Measurements from ENCODE around the gene TRAF3.
"Not testable (repeated sequence)": the region's sequence is repeated elsewhere in the genome, so short reads cannot be mapped to it uniquely, and the experiment has no call there.

TRAF3 gene

DNA sequence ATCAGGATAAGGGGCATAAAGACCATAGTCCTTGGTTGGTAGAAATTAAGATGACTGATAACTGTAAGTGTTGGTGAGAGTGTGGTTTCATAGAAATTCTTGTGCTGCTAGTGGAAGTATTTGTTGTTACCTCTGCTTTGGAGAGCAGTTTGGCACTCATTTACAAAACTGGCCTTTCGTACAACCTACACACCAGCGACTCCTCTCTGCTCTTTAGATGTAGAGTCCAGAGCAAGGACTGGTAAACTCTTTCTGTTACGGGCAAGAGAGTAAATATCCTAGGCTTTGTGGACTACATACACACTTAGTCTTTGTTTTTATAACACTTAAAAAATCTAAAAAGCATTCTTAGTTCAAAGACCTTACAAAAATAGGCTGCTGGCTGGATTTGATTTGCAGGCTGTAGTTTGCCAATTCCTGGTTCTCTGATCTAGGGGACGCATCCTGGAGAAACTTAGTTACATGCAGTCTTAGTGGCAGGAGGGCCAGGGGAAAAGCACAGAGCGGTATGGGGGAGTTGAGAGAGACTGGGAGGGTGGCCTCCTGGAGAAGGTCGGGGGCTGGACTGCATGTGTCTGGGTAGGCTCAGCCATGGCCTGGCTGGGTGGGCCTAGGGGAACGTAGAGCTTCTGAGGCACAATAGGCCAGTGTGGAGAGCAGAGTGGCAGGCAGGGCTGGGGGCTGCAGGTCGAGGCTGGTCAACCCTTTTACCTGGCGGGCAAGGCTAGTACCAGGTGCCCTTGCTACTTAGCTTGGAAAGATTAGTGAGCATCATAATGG lies 89.9 kb downstream of the TRAF3 start:
- no peak for DNase-seq

GRCh38 chr14:102867826-102868580 lies 90.8 kb downstream of the TRAF3 start:
- DNase-seq: no peak

DNA sequence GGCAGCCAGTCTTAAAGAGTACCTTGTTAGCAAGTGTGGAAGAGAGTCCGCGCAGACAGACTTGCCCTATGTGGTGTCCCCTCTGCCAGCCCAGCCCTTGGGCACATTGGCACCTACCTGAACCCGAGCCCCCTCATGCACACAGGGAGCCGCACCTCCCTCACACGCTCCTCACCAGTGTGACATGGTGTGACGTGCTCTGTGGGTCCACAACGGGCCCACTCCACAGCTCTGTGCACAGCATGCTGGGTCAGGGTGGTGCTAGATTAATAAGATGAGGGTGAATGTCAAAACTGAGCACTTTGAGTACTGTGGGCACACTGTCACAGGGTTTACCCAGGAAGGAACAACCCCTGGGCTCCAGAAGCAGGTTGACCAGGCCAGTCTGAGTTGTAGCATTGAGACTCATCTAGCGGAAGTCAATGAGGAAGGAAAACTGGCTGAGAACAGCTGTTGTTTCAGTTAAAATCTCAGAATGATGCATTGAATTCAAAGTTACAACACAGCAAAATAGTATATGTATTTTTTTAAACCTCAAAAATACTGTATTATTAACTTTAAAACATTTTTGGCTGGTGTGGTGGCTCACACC lies 91.8 kb downstream of the TRAF3 start:
- DNase-seq: no peak

DNA sequence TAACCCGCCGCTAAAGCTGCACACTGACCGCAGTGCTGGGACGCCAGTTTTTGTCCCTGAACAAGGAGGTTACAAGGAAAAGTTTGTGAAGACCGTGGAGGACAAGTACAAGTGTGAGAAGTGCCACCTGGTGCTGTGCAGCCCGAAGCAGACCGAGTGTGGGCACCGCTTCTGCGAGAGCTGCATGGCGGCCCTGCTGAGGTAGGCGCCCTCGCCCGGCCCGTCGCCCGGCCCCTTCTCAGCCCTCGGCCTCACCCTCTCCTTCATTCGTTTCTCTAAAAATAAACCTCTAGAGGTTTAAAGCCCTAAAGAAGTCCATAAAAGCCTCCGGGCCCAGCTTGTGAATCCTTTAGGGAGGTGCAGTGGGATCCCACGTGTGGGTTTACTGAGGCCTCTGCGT lies 93.0 kb downstream of the TRAF3 start:
- DNase-seq: no peak

DNA sequence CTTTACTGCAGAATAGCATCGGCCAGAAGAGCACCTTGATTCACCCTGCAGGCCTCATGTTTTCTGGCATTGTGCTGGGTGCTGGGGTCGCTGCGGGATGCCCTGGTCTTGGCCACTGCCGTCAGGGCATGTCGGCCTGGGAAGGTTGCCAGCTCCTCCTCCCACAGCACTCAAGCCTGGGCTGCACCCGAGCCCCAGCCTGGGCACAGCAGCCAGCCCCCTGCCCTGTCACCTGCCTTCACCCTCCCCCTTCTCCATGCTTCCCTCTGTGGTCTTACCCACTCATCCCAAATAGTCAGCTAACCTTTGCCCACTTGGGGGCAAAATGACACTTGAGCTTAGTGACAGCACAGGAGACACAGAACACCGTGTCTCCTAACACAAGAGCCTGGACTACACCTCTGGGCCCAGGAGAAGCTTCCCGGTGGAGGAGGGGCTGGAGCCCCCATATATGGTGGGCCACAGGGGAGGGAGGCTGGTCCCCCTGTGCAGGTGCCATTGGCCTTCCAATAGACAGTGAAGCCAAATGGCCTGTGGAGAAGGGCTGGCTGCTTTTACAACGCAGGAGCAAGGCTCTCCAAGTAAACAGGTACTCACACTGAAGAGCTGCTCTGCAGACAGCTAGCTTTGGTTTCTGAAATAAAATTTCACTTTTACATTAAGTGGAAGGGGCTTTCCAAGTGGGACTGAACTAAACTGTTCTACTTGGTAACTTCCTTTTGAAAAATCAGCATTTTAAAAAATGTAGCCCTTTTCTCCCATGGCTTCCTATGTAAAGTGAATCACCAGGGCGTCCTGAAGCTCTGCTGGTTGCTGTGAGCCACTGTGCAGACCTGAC lies 94.0 kb downstream of the TRAF3 start:
- peak in 2 of 14 donors; percentile 3 to 54 for DNase-seq

- DNase-seq: peak in 1 of 14 donors; percentile 11
Measured at GRCh38 chr14:102872020-102872419, 94.8 kb downstream of the TRAF3 start.

DNA sequence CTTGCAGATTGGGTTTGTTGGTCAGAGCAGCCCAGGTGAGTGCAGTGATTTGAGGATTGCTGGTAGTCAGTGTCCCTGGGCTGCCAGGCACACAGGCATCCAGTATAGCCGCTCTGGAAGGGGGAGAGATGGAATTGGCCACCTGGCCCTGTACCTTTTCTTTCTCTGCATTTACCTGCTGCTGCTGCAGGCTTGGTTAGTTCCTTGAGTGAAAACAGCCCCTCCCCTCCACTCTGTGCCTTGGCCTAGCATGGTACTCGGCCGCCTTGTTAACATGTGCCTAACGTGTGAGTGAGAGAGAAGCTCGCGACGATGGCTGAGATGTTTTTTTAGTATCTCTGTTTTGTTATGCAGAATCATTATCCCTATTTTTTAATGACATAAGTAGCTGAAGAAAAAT lies 95.9 kb downstream of the TRAF3 start:
- DNase-seq: no peak

DNA sequence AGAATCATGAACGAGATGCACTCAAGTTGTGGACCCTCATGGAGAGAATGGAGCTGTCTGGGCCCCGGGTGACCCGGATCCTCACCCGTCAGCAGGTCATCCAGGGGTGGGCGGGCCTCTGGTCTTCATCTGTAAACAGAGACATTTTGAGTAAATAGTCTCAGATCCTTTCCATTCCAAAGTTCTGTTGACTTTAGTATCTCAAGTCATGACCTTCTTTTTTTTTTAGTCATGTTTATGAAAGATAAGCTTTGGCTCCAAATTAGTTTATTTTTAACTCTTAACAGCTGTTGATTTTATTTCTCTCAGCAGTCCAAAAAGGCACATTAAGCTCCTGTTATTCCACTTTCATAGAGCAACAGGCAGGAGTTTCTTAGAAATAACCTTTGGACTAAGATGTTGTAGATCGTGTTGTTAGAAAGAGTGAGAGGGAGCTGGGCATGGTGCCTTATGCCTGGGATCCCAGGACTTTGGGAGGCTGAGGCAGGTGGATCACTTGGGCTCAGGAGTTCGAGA lies 96.4 kb downstream of the TRAF3 start:
- no peak for DNase-seq

GRCh38 chr14:102875652-102876051 lies 98.4 kb downstream of the TRAF3 start:
- DNase-seq: no peak

- not testable (repeated sequence) for DNase-seq
Measured at GRCh38 chr14:102877511-102877910, 100.3 kb downstream of the TRAF3 start.

- no peak for DNase-seq
Measured at GRCh38 chr14:102878174-102878969, 101.1 kb downstream of the TRAF3 start.

- no peak for DNase-seq
Measured at GRCh38 chr14:102878970-102879460, 101.8 kb downstream of the TRAF3 start.

- no peak for DNase-seq
Measured at GRCh38 chr14:102882226-102882906, 105.1 kb downstream of the TRAF3 start.

DNA sequence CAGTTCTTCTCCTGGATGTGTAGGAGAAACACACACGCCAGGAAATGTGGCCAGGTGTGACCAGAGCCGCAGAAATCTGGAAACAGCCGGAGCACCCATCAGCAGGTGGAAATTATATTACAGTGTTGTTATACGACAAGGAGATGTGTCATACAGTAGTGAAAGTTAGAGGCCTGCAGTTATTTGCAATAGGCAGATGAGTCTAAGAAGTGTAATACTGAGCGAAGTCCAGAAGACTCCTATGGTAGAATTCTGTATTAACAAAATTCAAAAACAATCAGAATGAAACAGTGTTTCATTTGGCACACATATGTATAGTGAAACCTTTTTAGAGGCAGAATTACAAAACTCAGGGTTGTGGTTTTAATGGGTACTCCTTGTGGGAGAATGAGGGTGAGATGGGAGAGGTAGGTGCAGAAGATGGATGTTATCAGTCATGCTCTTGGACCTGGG lies 105.9 kb downstream of the TRAF3 start:
- DNase-seq: no peak

DNA sequence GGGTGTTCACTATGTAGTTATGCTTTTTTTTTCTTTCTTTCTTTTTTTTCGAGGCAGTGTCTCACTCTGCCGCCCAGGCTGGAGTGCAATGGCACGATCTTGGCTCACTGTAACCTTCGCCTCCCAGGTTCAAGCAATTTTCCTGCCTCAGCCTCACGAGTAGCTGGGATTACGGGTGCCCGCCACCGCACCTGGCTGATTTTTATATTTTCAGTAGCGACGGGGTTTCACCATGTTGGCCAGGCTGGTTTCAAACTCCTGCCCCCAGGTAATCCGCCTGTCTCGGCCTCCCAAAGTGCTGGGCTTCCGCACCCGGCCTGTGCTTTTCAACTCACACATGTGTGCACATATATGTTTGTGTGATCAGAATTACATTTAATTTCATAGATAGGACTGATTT lies 106.3 kb downstream of the TRAF3 start:
- DNase-seq: no peak

GRCh38 chr14:102885737-102886447 lies 108.6 kb downstream of the TRAF3 start:
- DNase-seq: no peak

- DNase-seq: no peak
Measured at GRCh38 chr14:102888748-102889147, 111.5 kb downstream of the TRAF3 start.

DNA sequence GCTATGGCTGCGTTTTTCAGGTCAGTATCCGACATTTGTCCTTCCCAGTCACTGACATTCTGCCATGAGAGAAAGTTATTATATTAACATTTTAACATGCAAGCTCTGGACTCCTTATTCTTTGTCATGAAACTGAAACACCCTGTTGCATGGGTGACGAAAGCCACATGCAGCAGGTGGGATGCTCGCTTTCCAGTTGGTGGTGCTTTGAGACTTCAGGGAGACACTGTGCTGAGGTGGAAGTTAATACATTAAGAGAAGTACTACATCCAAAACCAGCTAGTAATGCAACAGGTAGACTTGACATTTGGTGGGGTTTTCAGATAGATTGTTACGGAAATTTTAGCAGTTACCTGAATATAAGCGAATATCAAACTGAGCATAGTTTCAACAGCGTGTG lies 112.4 kb downstream of the TRAF3 start:
- DNase-seq: no peak

- DNase-seq: no peak
Measured at GRCh38 chr14:102891111-102891510, 113.9 kb downstream of the TRAF3 start.

GRCh38 chr14:102891556-102891955 lies 114.3 kb downstream of the TRAF3 start:
- no peak for DNase-seq
